MM.1S (cell line): Measurements from ENCODE around the gene PPP1R12A.

Source experiments
- CTCF ChIP-seq: fragments of 300-600 bp; sonication (generic); IDR thresholded peaks from 2 replicates; pipeline ENCODE4 v1.5.1; 2016; ENCODE audit warnings: antibody characterized with exemption, low read length, mixed read lengths
- EZH2 ChIP-seq: fragments of 300-600 bp; sonication (generic); optimal IDR thresholded peaks from 2 replicates; pipeline ENCODE3; 2017; ENCODE audit warnings: low read depth, mild to moderate bottlenecking, antibody characterized with exemption, low read length, mixed read lengths
- EZH2phosphoT487 ChIP-seq: fragments of 300-600 bp; sonication (generic); IDR thresholded peaks from 2 replicates; pipeline ENCODE4 v1.6.1; 2018; ENCODE audit warnings: antibody characterized with exemption, low read length

GRCh38 chr12:79973801-79974200 is 38.9 kb upstream of the PPP1R12A start:
- TF ChIP-seq CTCF (no peak), EZH2 (no peak), EZH2phosphoT487 (no peak)
